H1 (cell line): ENCODE results near the gene FRK. TPM values are rescaled to one million over a fixed set of nuclear protein-coding genes. Genes with fewer than 3 reads are reported as not detected.

Source experiments
- CEBPB ChIP-seq: IDR thresholded peaks from 2 replicates; pipeline ENCODE4 v1.6.1; 2012; ENCODE audit warnings: low read depth, low read length
- CHD7 ChIP-seq: fragments of 300-600 bp; sonication (generic); IDR thresholded peaks from 2 replicates; pipeline ENCODE4 v1.7.1; 2012; ENCODE audit warnings: low read length, moderate library complexity, mild to moderate bottlenecking, inconsistent platforms; ENCODE audit not compliant: insufficient replicate concordance
- KDM4A ChIP-seq: IDR thresholded peaks from one replicate; pipeline ENCODE4 v1.7.1; 2012; ENCODE audit warnings: low read depth, mild to moderate bottlenecking, moderate library complexity, low read length, inconsistent platforms; ENCODE audit not compliant: severe bottlenecking
- NANOG ChIP-seq: IDR thresholded peaks from 2 replicates; pipeline ENCODE4 v1.6.1; 2011; ENCODE audit warnings: low read length, low read depth, mild to moderate bottlenecking, inconsistent platforms; ENCODE audit not compliant: insufficient read depth, poor library complexity, severe bottlenecking
- POLR2A ChIP-seq, 2 experiments: IDR thresholded peaks; 1 replicate in 1 of 2; 2 replicates in 1 of 2; pipeline ENCODE4 v1.6.1; 2011; ENCODE audit warnings: low read depth in 2 of 2, low read length in 2 of 2, mild to moderate bottlenecking in 2 of 2; ENCODE audit errors: control extremely low read depth in 1 of 2
- RBBP5 ChIP-seq: IDR thresholded peaks from 2 replicates; pipeline ENCODE4 v1.7.1; 2012; ENCODE audit warnings: low read depth, mild to moderate bottlenecking, inconsistent platforms, low read length, moderate library complexity, borderline replicate concordance
- SUZ12 ChIP-seq: fragments of 200-600 bp; sonication (generic); IDR thresholded peaks from 2 replicates; pipeline ENCODE4 v1.6.1; 2012; ENCODE audit warnings: mild to moderate bottlenecking, inconsistent platforms, low read length, moderate library complexity, mixed read lengths
- polyA plus RNA-seq, 7 experiments: library from polyadenylated mRNA; depleted of rRNA in 3 of 7; stranded (reverse) in 5 of 7; unstranded in 2 of 7; fragments of >200 nt in 5 of 7; fragments of 200-250 nt in 2 of 7; gene quantifications; 1 replicate in 5 of 7; 2 replicates in 1 of 7; 4 replicates in 1 of 7; pipeline versions ENCODE4 v1.2.1 to v1.2.3, GENCODE V29; 2011 to 2013; ENCODE audit warnings: missing spikeins in 2 of 7, mixed read lengths in 2 of 7
- total RNA-seq: library from RNA; stranded (reverse); fragmentation: NEBNext Ultra II Directional; extraction: Animal tissue kit (Norgen Biotek cat#: 25700); gene quantifications from 2 replicates; pipeline ENCODE4 v1.2.1, GENCODE V29; 2021

FRK gene
- total and polyA plus RNA-seq, 2 of the 8 experiments (the other 6 are each of a cell fraction or from before 2014, with no cell fraction given) = 0.11 to 0.24 TPM

- TF ChIP-seq CHD7 (no peak), NANOG (no peak), POLR2A (IDR thresholded peaks at IDR 0.05; ENCODE audit: control extremely low read depth in 1 of 2, low read depth in 2 of 2, low read length in 2 of 2) (no peak), KDM4A (no peak), RBBP5 (no peak), CEBPB (no peak), SUZ12 (no peak)
Observed at GRCh38 chr6:116060572-116061283, at the start of gene FRK (continued).
